OCI-LY7 (cell line): ENCODE data around the gene ADGRD2.

Experiments used
- EZH2phosphoT487 ChIP-seq: fragments of 200-600 bp; sonication (generic); IDR thresholded peaks from 2 replicates; pipeline ENCODE4 v1.6.1; 2018; ENCODE audit warnings: low read depth, borderline replicate concordance, mild to moderate bottlenecking, mixed run types, antibody characterized with exemption, low read length, moderate library complexity, mixed read lengths
- TF ChIP-seq, protein P1 (sequence below): fragments of 200-600 bp; sonication (generic); conservative IDR thresholded peaks from 2 replicates; pipeline ENCODE4 v1.5.1; 2014; ENCODE audit warnings: mild to moderate bottlenecking, antibody characterized with exemption, low read length, moderate library complexity, mixed read lengths

GRCh38 chr9:124414612-124415011 lies 35.6 kb upstream of the ADGRD2 start:
- TF ChIP-seq, protein P1, sequence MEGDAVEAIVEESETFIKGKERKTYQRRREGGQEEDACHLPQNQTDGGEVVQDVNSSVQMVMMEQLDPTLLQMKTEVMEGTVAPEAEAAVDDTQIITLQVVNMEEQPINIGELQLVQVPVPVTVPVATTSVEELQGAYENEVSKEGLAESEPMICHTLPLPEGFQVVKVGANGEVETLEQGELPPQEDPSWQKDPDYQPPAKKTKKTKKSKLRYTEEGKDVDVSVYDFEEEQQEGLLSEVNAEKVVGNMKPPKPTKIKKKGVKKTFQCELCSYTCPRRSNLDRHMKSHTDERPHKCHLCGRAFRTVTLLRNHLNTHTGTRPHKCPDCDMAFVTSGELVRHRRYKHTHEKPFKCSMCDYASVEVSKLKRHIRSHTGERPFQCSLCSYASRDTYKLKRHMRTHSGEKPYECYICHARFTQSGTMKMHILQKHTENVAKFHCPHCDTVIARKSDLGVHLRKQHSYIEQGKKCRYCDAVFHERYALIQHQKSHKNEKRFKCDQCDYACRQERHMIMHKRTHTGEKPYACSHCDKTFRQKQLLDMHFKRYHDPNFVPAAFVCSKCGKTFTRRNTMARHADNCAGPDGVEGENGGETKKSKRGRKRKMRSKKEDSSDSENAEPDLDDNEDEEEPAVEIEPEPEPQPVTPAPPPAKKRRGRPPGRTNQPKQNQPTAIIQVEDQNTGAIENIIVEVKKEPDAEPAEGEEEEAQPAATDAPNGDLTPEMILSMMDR, result no peak
- TF ChIP-seq EZH2phosphoT487, result no peak
